HepG2 (cell line): ENCODE data around the gene TEX9. TPM values are rescaled to one million over a fixed set of nuclear protein-coding genes. Genes with fewer than 3 reads are reported as not detected.

Experiments
- ATAC-seq: fragments of 200-7000 bp; cut with Tn5 transposase; 3 replicates; pipeline ENCODE4 v1.9.1; 2020; ENCODE audit warnings: mild to moderate bottlenecking, moderate library complexity
- BruUV-seq: library from RNA; stranded (reverse); fragments of 400-500 nt; replicated peaks from 2 replicates; lab custom pipeline; 2021; lab: Mats Ljungman, UMichigan
- CTCF ChIA-PET: fragments of 300-600 bp; formaldehyde crosslinking; extraction: SDS; loops from one replicate; lab custom pipeline; 2021; ENCODE audit warnings: low total read pairs, inconsistent platforms, low intra/inter-chr PET ratio; lab: Yijun Ruan, JAX
- POLR2A ChIA-PET: fragments of 350-600 bp; sonication (Branson Sonifier 250); formaldehyde crosslinking; loops from one replicate; lab custom pipeline; 2020; ENCODE audit warnings: antibody characterized with exemption, inconsistent platforms; lab: Yijun Ruan, JAX
- DNase-seq: peaks from one replicate; pipeline ENCODE4 v3.0.0-alpha.2; 2015; ENCODE audit warnings: low spot score
- FAIRE-seq: peaks from 3 replicates; lab custom pipeline; 2011; peaks lifted over from hg19 to GRCh38; lab: Jason Lieb, UNC
- H2AFZ ChIP-seq: one replicate; pipeline ENCODE4 v1.6.1; 2011; ENCODE audit warnings: low read length, inconsistent platforms
- H3K27ac ChIP-seq: fragments of 300-600 bp; 3 replicates; pipeline ENCODE4 v1.8.0; 2011; ENCODE audit warnings: mixed run types, mild to moderate bottlenecking, mixed read lengths, low read length, inconsistent platforms; ENCODE audit not compliant: insufficient read depth; ENCODE audit errors: extremely low read length
- H3K27me3 ChIP-seq, 2 experiments: fragments of 200-600 bp in 1 of 2; 2 replicates in 1 of 2; 3 replicates in 1 of 2; pipeline versions ENCODE4 v1.6.0 to v1.8.0; 2011; ENCODE audit warnings: low read length in 2 of 2, mild to moderate bottlenecking in 2 of 2, moderate library complexity in 2 of 2, inconsistent platforms in 1 of 2; ENCODE audit not compliant: insufficient read depth in 2 of 2, control insufficient read depth in 1 of 2
- H3K36me3 ChIP-seq, 2 experiments: fragments of 200-600 bp in 1 of 2; replicated peaks in 1 of 2; 2 replicates in 1 of 2; 3 replicates in 1 of 2; pipeline versions ENCODE4 v1.5.1 to v1.8.0; 2011; ENCODE audit warnings: low read length in 2 of 2, inconsistent platforms in 1 of 2; ENCODE audit not compliant: insufficient read depth in 2 of 2, control insufficient read depth in 1 of 2
- H3K4me1 ChIP-seq: 2 replicates; pipeline ENCODE4 v1.5.1; 2012; ENCODE audit warnings: low read length, inconsistent platforms; ENCODE audit not compliant: insufficient read depth
- H3K4me2 ChIP-seq: 2 replicates; pipeline ENCODE4 v1.6.0; 2011; ENCODE audit warnings: low read depth, low read length, inconsistent platforms
- H3K4me3 ChIP-seq, 3 experiments: fragments of 200-600 bp in 1 of 3; sonication (generic), shearing (Covaris generic) in 1 of 3; replicated peaks in 1 of 3; 2 replicates each; pipeline ENCODE4 v1.5.1; 2011 to 2016; ENCODE audit warnings: low read length in 3 of 3, inconsistent platforms in 2 of 3, low read depth in 2 of 3, mild to moderate bottlenecking in 2 of 3, control low read depth in 1 of 3, mixed read lengths in 1 of 3; ENCODE audit not compliant: insufficient read depth in 1 of 3
- H3K79me2 ChIP-seq: one replicate; pipeline ENCODE4 v1.6.1; 2011; ENCODE audit warnings: low read length, inconsistent platforms; ENCODE audit not compliant: insufficient read depth
- H3K9ac ChIP-seq: 2 replicates; pipeline ENCODE4 v1.6.0; 2011; ENCODE audit warnings: mild to moderate bottlenecking, low read depth, low read length, inconsistent platforms; ENCODE audit not compliant: insufficient read depth
- H3K9me3 ChIP-seq: 2 replicates; pipeline ENCODE4 v1.5.1; 2012; ENCODE audit warnings: mild to moderate bottlenecking, low read length
- H4K20me1 ChIP-seq: 2 replicates; pipeline ENCODE4 v1.6.0; 2011; ENCODE audit warnings: inconsistent platforms, mild to moderate bottlenecking, low read length, moderate library complexity; ENCODE audit not compliant: insufficient read depth
- CREB1 ChIP-seq, 2 experiments: fragments of 450-650 bp in 1 of 2; IDR thresholded peaks; 2 replicates each; pipeline ENCODE4 v1.6.1; 2016 to 2017; ENCODE audit warnings: control low read depth in 1 of 2, mild to moderate bottlenecking in 1 of 2, missing compliant biosample characterization in 1 of 2, missing genetic modification characterization in 1 of 2
- NFIB ChIP-seq: sonication (generic); formaldehyde crosslinking; IDR thresholded peaks from 2 replicates; pipeline ENCODE4 v1.9.0; 2021; ENCODE audit warnings: missing genetic modification reagents, mild to moderate bottlenecking, borderline replicate concordance
- TSC22D2 ChIP-seq: sonication (generic); formaldehyde crosslinking; IDR thresholded peaks from 2 replicates; pipeline ENCODE4 v1.5.1; 2020; ENCODE audit warnings: missing genetic modification reagents, mild to moderate bottlenecking, borderline replicate concordance
- ZFP1 ChIP-seq: IDR thresholded peaks from 2 replicates; pipeline ENCODE4 v1.6.1; 2016
- ZNF138 ChIP-seq: sonication (generic); formaldehyde crosslinking; IDR thresholded peaks from 2 replicates; pipeline ENCODE4 v1.5.0; 2020; ENCODE audit warnings: mild to moderate bottlenecking, low read depth, missing genetic modification reagents
- ZNF232 ChIP-seq: sonication (generic); formaldehyde crosslinking; IDR thresholded peaks from 2 replicates; pipeline ENCODE4 v1.4.0; 2020; ENCODE audit warnings: missing genetic modification reagents, borderline replicate concordance
- ZNF496 ChIP-seq: sonication (generic); formaldehyde crosslinking; IDR thresholded peaks from 2 replicates; pipeline ENCODE4 v1.8.1; 2023; ENCODE audit warnings: mild to moderate bottlenecking, moderate library complexity, missing genetic modification reagents; ENCODE audit not compliant: insufficient replicate concordance
- WGBS: methylation state at CpG from one replicate; pipeline ENCODE4 v1.1.6; 2017; ENCODE audit warnings: low lambda C conversion rate; 5-methylcytosine and 5-hydroxymethylcytosine counted together
- in situ Hi-C: cut with HindIII; loops from 2 replicates; pipeline ENCODE4 v1.10.0; 2017; ENCODE audit warnings: low pct_unique_long_range_greater_than_20kb; ENCODE audit not compliant: extremely low pct_ligation_motif_present
- intact Hi-C: fragments of 100-400 bp; cut with micrococcal nuclease; formaldehyde crosslinking; loops from one replicate; pipeline ENCODE4 v1.10.0; 2022; ENCODE audit not compliant: unreplicated experiment
- polyA plus RNA-seq, 8 experiments: library from polyadenylated mRNA; depleted of rRNA in 3 of 8; stranded (reverse) in 7 of 8; unstranded in 1 of 8; fragments of >200 nt; fragmentation: Illumina TruSeq in 4 of 8; extraction: Trizol in 4 of 8; gene quantifications; 2 replicates each; pipeline versions ENCODE4 v1.2.1 to v1.2.3, GENCODE V29; 2011 to 2016; ENCODE audit warnings: low read depth in 4 of 8, missing spikeins in 1 of 8, mixed read lengths in 1 of 8; ENCODE audit not compliant: insufficient read depth in 1 of 8
- total RNA-seq, 5 experiments: library from RNA; depleted of rRNA; stranded (reverse); fragments of >200 nt; fragmentation: Illumina TruSeq; extraction: Trizol; gene quantifications; 2 replicates each; pipeline ENCODE4 v1.2.3, GENCODE V29; 2016; ENCODE audit warnings: low read depth in 1 of 5
- TF ChIP-seq, protein P1 (sequence below): sonication (generic); formaldehyde crosslinking; IDR thresholded peaks from 2 replicates; pipeline ENCODE4 v1.4.0; 2020; ENCODE audit warnings: missing genetic modification reagents, mild to moderate bottlenecking, borderline replicate concordance
- TF ChIP-seq, protein P2 (sequence below): sonication (generic); formaldehyde crosslinking; IDR thresholded peaks from 2 replicates; pipeline ENCODE4 v1.8.0; 2022; ENCODE audit warnings: missing genetic modification reagents, mild to moderate bottlenecking, moderate library complexity, borderline replicate concordance
- TF ChIP-seq, protein P3 (sequence below): sonication (generic); formaldehyde crosslinking; IDR thresholded peaks from 2 replicates; pipeline ENCODE4 v1.5.1; 2020; ENCODE audit warnings: missing genetic modification reagents, mild to moderate bottlenecking, borderline replicate concordance
- TF ChIP-seq, protein P4 (sequence below): sonication (generic); formaldehyde crosslinking; IDR thresholded peaks from 2 replicates; pipeline ENCODE4 v1.5.0; 2020; ENCODE audit warnings: mild to moderate bottlenecking, missing genetic modification reagents
- TF ChIP-seq, protein P5 (sequence below): IDR thresholded peaks from 2 replicates; pipeline ENCODE4 v1.6.1; 2012; ENCODE audit warnings: inconsistent platforms

Gene TEX9
- total and polyA plus RNA-seq, 2 of the 13 experiments (the other 11 are each of a cell fraction or from before 2014, with no cell fraction given), result 0.82 to 6.9 TPM

DNA sequence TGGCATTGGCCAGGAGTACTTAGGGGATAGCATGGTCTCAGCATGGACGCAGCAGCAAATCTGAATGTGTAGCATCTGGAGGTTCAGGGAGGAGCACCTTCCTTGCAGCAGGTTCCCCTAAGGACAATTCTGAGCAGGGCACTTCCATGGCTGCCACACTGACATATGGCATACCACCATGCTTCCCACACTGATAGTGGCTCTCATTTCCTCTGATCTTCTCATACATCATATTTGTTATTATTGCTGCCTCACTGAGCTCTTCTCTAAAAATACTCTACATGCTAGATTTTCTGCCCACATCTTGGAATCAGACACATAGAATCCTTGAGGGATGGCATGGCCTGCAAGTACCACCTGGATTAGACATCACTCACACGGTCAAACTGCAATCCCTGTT is 107.1 kb downstream of the TEX9 start:
- ChIA-PET CTCF (no interaction called here), POLR2A (no interaction called here)
- Histone ChIP-seq H4K20me1 (no peaks in the 10 kb centered on the region), H3K9ac (no peak overlapping the region), H3K4me1 (peaks cover 20% of the 10 kb centered on the region), H3K4me2 (no peak overlapping the region), H3K27ac (no peak overlapping the region), H3K36me3 (no peaks in the 10 kb centered on the region), H3K9me3 (no peaks in the 10 kb centered on the region), H3K27me3 (no peaks in the 10 kb centered on the region), H3K4me3 (no peak overlapping the region), H3K79me2 (no peaks in the 10 kb centered on the region), H2AFZ (no peak overlapping the region)
- in situ Hi-C loops (no loop called here), intact Hi-C loops (no loop called here)
- ATAC-seq (no peak), DNase-seq (no peak), FAIRE-seq (no peak)
- TF ChIP-seq ZNF496 (CRISPR knock-in tag) (no peak), ZFP1 (CRISPR knock-in tag) (no peak), TSC22D2 (CRISPR knock-in tag) (no peak), ZNF138 (CRISPR knock-in tag) (no peak), NFIB (CRISPR knock-in tag) (no peak), CREB1 (IDR thresholded peaks at IDR 0.05) (no peak), CREB1 (CRISPR knock-in tag; IDR thresholded peaks at IDR 0.05) (no peak), ZNF232 (CRISPR knock-in tag) (no peak)
- TF ChIP-seq, protein P1, sequence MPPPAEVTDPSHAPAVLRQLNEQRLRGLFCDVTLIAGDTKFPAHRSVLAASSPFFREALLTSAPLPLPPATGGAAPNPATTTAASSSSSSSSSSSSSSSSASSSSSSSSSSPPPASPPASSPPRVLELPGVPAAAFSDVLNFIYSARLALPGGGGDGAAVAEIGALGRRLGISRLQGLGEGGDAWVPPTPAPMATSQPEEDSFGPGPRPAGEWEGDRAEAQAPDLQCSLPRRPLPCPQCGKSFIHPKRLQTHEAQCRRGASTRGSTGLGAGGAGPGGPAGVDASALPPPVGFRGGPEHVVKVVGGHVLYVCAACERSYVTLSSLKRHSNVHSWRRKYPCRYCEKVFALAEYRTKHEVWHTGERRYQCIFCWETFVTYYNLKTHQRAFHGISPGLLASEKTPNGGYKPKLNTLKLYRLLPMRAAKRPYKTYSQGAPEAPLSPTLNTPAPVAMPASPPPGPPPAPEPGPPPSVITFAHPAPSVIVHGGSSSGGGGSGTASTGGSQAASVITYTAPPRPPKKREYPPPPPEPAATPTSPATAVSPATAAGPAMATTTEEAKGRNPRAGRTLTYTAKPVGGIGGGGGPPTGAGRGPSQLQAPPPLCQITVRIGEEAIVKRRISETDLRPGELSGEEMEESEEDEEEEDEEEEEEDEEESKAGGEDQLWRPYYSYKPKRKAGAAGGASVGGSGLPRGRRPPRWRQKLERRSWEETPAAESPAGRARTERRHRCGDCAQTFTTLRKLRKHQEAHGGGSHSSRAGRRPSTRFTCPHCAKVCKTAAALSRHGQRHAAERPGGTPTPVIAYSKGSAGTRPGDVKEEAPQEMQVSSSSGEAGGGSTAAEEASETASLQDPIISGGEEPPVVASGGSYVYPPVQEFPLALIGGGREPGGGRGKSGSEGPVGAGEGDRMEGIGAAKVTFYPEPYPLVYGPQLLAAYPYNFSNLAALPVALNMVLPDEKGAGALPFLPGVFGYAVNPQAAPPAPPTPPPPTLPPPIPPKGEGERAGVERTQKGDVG (CRISPR knock-in tag), result no peak
- TF ChIP-seq, protein P2, sequence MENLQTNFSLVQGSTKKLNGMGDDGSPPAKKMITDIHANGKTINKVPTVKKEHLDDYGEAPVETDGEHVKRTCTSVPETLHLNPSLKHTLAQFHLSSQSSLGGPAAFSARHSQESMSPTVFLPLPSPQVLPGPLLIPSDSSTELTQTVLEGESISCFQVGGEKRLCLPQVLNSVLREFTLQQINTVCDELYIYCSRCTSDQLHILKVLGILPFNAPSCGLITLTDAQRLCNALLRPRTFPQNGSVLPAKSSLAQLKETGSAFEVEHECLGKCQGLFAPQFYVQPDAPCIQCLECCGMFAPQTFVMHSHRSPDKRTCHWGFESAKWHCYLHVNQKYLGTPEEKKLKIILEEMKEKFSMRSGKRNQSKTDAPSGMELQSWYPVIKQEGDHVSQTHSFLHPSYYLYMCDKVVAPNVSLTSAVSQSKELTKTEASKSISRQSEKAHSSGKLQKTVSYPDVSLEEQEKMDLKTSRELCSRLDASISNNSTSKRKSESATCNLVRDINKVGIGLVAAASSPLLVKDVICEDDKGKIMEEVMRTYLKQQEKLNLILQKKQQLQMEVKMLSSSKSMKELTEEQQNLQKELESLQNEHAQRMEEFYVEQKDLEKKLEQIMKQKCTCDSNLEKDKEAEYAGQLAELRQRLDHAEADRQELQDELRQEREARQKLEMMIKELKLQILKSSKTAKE (CRISPR knock-in tag), result no peak
- TF ChIP-seq, protein P3, sequence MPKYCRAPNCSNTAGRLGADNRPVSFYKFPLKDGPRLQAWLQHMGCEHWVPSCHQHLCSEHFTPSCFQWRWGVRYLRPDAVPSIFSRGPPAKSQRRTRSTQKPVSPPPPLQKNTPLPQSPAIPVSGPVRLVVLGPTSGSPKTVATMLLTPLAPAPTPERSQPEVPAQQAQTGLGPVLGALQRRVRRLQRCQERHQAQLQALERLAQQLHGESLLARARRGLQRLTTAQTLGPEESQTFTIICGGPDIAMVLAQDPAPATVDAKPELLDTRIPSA, result no peak
- TF ChIP-seq, protein P4, sequence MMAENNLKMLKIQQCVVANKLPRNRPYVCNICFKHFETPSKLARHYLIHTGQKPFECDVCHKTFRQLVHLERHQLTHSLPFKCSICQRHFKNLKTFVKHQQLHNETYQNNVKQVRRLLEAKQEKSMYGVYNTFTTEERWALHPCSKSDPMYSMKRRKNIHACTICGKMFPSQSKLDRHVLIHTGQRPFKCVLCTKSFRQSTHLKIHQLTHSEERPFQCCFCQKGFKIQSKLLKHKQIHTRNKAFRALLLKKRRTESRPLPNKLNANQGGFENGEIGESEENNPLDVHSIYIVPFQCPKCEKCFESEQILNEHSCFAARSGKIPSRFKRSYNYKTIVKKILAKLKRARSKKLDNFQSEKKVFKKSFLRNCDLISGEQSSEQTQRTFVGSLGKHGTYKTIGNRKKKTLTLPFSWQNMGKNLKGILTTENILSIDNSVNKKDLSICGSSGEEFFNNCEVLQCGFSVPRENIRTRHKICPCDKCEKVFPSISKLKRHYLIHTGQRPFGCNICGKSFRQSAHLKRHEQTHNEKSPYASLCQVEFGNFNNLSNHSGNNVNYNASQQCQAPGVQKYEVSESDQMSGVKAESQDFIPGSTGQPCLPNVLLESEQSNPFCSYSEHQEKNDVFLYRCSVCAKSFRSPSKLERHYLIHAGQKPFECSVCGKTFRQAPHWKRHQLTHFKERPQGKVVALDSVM (CRISPR knock-in tag), result no peak
- TF ChIP-seq, protein P5, sequence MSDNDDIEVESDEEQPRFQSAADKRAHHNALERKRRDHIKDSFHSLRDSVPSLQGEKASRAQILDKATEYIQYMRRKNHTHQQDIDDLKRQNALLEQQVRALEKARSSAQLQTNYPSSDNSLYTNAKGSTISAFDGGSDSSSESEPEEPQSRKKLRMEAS, result no peak
- no TSS peak for BruUV-seq
- whole genome bisulfite sequencing, result 0% methylated on average over 1 of the region's 2 CpGs
